ENCODE results near the gene CFAP298.
A peak's percentile ranks its signal among the peaks of the same experiment; 100 is the strongest.
"Not testable (repeated sequence)": the region's sequence is repeated elsewhere in the genome, so short reads cannot be mapped to it uniquely, and the experiment has no call there.

CFAP298 gene, protein sequence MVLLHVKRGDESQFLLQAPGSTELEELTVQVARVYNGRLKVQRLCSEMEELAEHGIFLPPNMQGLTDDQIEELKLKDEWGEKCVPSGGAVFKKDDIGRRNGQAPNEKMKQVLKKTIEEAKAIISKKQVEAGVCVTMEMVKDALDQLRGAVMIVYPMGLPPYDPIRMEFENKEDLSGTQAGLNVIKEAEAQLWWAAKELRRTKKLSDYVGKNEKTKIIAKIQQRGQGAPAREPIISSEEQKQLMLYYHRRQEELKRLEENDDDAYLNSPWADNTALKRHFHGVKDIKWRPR

DNA sequence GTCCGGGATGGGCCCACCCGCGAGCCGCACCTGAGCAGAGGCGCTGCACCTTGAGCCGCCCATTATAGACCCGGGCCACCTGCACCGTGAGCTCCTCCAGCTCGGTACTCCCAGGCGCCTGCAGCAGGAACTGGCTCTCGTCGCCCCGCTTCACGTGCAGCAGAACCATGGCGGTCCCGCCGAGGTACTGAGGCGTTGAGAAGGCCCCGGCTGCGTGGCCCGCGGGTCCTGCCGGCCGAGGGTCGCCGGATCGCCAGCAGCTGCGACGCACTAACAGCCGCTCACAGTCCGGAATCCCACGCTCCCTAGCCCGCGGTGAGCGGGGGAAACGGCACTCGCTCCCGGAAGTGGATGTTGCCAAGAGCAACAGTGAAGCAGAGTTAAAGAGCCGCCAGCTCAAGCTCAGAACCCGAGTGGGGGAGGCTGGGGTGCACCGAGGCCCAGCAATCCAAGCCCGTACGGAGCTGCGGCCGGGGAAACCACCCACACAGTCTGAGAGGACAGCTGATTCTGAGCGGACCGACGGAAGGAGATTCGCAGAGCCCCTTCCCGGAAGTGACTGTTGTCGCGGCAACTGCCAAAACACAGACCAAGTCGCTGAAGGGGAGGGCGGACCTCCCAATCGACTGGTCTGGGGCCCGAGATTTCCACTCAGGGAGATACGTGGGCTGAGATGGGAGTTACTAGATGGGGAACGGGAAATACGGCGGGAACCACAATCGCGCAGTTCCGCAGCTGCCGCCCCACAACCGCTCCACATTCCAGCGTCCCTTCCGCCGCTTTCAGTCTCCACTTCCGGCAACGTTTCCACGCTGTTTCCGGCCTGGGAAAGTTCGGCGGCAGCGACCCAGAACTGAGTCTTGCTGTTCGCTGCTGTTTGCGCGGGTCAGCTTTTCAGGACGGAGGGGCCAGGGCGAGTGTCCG is at the start of gene CFAP298:
TSS of gene CFAP298 (minus strand) at position 303 of the 924 bp plus-strand sequence. CDS start at position 169, 134 bp downstream.
- peak; percentile 71 to 82 for DNase-seq (ENCODE audit: extremely low read depth in 1 of 2, low read depth in 1 of 2)

DNA sequence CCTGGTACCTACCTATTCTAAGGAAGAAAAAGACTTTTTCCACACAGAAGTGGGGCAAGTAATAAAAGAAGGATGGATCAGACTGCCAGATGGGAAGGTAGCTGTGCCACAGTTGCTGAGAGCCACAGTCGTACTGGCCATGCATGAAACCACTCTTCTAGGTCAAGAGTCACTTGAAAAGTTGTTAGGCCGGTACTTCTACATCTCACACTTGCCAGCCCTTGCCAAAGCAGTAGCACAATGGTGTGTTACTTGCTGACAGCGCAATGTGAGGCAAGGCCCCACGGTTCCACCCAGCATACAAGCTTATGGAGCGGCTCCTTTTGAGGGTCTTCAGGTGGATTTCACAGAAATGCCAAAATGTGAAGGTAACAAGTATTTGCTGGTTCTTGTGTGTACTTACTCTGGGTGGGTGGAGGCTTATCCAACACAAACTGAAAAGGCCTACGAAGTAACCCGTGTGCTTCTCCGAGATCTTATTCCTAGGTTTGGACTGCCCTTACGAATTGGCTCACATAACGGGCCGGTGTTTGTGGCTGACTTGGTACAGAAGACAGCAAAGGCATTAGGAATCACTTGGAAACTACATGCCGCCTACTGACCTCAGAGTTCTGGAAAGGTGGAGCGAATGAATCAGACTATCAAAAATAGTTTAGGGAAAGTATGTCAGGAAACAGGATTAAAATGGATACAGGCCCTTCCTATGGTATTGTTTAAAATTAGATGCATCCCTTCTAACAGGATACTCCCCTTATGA is 49.0 kb upstream of the CFAP298 start:
- not testable (repeated sequence) for DNase-seq (ENCODE audit: extremely low read depth in 1 of 2, low read depth in 1 of 2)

DNA sequence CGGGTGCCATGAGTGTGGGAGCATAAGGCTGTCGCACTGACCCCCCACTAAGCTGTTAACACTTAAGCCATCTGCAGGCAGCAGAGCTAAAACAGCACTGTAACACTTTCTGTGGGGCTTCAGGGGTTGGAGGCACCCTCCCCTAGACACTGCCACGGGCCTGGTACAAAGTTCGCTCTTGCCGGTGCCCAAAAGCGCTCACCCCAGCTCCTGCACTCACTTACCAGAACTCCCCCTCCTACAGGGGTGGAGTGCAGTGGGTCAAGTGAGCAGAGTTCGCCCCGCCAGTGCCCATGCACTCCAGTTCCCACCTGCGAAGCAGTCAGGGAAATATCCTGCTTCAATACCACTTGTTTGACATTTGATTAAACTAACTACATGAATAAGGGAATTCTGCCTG is 46.3 kb upstream of the CFAP298 start:
- no peak for DNase-seq (ENCODE audit: extremely low read depth in 1 of 2, low read depth in 1 of 2)

DNA sequence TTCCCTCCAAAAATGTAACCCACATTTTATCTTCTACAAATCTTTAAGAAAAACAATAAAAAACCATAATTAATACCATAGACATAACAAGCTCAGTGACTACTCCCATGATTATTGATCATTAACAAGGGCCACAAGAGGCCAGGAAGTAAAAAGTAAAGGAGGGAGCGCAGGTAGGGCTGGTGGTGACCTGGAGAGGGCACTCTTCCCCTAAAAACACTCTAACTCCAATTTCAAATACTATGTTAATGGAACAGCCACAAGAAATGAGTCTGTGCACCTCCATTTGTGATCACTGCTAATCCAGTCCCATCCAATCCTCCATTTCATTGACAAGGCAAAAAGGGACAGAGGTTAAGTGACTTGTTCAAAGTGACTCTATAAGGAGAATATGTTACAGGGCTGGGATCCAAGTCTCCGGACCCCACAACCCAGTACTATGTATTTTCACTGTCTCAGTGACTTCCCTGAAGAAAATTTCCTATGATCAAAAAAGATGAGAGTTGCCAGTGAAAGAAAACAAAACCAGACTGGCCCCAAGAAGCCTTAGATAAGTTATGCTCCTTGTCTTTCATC is 41.2 kb upstream of the CFAP298 start:
- DNase-seq (ENCODE audit: extremely low read depth in 1 of 2, low read depth in 1 of 2) = no peak

DNA sequence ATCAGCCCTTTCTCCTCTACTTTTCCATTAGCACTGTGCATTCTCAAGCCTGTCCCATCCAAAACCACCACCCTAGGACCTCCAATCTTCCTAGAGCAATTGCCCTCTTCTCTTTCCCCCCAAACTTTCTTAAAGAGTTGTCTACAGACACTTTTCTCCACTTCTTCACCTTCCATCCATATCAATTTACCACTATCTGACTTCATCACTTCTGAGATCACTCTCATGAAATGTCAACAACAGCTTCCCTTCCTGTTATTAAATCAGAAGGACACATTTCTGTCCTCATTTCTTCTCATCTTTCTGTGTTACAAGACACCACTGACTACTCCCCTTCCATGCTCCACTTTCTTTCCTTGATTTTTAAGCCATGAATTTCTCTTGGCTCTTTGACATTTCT is 36.0 kb upstream of the CFAP298 start:
- no peak for DNase-seq (ENCODE audit: extremely low read depth in 1 of 2, low read depth in 1 of 2)

DNA sequence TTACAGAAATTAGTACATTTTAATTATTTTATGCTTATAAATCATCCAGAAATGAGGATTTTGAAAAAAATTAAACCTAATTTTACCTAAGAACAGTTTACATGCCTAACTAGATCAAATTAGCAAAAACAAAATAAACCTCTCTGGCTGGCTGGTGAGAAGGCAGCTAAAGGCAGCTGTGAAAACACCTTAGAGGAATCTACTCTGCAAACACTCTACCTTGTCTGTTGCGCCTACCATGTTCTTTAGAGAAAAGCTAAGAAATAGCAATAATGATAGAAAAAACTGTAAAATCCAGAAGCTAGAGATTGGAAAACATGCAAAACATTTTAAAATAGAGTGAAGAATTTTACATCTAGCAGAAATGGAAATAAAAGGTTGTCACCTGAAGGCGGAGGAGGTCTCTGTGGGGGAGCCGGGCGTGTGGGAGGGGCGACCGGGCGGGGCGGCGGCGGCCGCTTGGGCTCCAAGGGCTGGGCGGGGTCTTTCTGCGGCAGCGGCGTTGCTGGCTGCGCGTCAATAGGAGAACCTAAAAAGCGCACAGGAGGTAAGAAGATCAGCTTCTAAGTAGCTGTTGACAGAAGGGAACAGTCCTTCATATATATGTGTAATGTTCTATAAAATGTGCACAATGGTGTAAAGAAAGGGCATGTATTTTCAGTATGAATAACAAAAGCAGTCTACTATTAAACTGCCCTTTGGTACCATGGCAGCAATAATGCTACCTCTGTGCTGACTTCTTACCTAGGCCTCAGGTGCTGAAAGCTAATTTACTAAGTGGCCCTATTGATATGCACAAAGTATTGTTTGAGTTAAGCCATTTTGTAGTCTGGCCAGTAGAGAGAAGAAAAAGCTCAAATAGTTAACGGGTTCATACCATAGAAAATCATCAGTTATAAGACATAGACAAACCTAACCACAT is 33.3 kb upstream of the CFAP298 start:
- no peak for DNase-seq (ENCODE audit: extremely low read depth in 1 of 2, low read depth in 1 of 2)

DNA sequence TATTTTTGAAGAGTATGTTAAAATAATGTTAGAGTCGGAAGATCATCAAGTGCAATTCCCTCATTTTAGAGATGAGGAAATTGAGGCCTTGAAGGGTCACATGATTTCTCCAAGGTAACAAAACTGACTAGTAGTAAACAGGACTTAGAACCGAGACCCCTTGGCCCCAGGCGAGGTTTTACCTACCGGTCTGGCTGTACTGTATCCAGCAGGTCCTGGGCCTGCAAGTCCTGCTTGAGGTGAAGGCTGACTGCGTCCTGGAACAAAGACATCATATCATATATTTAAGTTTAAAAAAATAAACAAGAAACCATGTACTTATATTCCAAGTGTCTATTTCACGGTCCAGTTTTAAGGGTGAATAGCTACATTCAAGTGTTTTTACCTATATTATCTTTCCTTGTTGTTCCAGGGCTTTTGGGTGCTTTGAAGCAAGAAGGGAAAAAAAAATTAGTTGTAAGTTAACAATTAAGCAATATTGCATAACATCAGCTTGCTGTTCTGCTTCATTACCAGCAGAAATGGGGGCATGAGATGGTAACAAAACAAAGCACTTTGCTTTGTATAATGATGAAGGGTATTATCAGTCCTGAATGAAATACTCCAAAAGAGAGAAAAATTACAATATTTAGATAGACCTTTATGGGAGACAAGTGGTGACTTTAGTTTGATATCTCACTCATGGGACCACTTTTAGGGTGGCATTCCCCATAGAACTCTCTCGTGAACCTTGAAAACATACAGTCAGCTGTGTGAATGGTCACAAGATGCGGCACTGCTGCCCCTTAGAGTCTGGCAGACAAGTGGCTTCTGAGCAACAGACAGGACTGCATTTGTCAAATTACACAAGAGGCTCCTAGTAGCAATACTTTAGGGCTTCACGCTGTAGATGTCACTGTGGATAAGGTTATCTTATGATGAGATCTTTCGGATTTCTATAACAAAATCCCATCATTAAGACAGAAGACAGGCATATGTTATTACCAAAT is 29.8 kb upstream of the CFAP298 start:
- DNase-seq (ENCODE audit: extremely low read depth in 1 of 2, low read depth in 1 of 2) = no peak

DNA sequence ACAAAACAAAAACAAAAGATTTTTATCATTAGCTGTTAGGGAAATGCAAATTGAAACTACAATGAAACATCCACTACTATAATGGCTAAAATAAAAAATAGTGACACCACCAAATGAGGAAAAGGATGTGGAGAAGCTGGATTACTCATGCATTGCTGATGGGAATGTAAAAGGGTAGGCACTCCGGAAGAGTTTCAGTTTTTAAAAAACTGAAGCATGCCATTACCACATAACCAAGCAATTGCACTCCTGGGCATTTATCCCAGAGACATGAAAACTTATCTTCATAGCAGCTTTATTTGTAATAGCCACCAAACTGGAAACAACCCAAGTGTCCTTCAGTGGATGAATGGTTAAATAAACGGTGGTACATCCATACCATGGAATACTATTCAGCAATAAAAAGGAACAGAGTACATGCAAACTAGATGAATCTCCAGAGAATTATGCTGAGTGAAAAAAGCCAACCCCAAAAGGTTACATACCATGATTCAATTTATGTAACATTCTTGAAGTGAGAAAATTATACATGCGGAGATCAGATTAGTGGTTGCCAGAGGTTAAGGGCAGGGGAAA is 14.5 kb upstream of the CFAP298 start:
- no peak for DNase-seq (ENCODE audit: extremely low read depth in 1 of 2, low read depth in 1 of 2)

DNA sequence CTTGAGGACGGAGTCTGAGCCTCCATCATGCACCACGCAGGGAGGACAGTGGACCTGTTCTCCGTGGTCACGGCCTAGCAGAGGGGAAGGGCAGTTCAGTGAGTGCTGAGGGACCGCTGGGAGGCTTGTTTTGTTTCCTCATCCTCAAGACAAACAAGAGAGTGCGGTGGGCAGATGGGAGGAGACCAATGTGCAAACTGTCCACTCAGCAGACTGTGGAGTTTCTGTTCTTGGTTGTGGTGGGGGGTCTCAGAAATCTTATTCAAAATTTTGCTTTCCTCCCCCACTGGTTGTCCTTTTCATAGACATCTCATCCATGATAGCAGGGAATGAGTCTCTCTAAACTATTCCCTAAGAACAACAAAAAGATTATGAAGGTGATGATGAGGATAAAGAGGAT is 6.0 kb upstream of the CFAP298 start:
- DNase-seq (ENCODE audit: extremely low read depth in 1 of 2, low read depth in 1 of 2) = not testable (repeated sequence)

DNA sequence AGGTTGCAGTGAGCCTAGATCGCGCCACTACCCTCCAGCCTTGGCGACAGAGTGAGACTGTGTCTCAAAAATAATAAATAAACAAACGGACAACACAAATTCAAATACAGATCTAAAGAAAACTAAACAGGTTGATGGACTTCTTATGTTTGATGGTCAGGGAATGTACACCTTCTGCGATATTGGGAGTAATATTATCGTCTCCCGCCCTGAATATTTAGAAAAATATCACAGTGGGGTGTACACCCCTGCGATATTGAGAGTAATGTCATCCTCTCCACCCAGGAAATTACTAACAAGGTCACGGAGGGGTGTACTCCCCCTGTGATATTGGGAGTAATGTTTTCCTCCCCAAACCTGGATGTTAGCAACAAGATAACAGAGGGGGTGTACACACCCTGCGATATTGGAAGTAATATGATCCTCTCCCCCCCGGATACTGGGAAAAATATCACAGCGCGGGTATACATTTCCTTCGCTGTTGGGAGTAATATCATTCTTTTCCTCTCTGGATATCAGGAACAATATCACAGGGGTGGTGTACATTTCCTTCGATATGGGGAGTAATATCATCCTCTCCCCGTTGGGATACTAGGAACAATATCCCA is 1.4 kb upstream of the CFAP298 start:
- no peak for DNase-seq (ENCODE audit: extremely low read depth in 1 of 2, low read depth in 1 of 2)

DNA sequence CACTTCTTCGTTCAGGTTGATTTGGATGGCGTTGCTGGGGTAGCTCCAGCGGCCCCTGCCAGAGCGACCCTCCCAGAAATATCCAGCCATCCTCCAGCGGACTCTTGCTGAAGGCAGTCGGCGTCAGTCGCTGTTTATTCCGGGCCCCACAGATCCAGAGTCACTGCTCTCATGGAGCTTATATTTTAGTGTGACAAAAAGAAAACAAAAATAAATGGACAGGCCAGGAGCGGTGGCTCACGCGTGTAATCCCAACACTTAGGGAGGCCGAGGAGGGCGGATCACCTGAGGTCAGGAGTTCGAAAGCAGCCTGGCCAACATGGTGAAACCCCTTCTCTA is 791 bp upstream of the CFAP298 start:
- no peak for DNase-seq (ENCODE audit: extremely low read depth in 1 of 2, low read depth in 1 of 2)

DNA sequence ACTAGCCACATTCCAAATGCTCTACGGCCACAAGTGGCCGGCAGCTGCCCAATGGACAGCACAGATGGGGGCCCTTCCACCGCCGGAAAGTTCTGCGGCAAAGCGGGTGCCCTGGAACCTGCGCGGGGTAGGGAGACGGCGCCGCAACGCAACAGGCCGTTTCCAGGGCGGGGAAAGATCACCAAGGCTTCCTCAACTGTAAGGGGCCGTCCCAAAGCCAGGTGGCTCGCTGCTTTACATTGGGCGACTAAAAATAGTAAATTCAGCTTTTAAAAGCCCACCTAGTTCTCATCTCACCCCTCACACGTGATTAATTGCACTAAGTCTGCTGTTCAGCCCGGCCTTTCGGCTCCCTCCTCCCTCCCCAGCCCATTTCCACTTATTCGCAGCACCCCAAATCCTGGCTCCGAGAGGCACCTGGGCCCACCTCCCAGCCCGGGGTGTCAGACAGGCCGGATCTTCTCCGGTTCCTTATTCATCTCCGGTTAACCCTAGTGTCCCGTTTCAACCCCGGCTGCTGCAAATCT is 643 bp downstream of the CFAP298 start:
- DNase-seq (ENCODE audit: extremely low read depth in 1 of 2, low read depth in 1 of 2) = no peak

DNA sequence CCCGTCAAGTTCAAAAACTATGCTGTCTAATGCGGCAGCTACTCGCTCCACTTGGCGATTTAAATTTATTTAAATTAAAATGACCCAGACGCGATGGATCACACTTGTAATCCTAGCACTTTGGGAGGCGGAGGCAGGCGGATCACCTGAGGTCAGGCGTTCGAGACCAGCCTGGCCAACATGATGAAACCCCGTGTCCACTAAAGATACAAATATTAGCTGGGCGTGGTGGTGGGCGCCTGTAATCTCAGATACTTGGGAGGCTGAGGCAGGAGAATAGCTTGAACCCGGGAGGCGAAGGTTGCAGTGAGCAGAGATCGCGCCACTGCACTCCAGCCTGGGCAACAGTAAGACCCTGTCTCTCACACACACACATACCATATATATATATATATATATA is 1.2 kb downstream of the CFAP298 start:
- not testable (repeated sequence) for DNase-seq (ENCODE audit: extremely low read depth in 1 of 2, low read depth in 1 of 2)

DNA sequence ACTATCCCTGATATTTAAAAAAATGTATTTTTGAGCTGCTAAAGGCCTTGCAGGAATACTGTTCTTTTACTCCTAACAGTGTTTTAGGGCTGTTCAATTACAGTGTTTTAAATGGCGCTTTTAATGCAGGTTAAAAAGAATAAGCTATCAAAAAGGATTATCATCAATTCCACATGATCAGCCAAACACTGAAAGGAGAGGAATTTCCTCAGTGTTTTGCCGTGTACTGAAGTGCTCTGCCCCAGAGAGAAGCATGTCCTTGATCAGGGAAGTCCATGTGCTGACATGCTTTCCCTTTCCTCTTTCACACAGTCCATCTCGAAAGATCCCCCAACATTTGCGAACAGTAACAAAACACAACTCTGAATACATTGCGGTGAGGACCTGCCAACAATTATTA is 3.3 kb downstream of the CFAP298 start:
- DNase-seq (ENCODE audit: extremely low read depth in 1 of 2, low read depth in 1 of 2) = no peak

DNA sequence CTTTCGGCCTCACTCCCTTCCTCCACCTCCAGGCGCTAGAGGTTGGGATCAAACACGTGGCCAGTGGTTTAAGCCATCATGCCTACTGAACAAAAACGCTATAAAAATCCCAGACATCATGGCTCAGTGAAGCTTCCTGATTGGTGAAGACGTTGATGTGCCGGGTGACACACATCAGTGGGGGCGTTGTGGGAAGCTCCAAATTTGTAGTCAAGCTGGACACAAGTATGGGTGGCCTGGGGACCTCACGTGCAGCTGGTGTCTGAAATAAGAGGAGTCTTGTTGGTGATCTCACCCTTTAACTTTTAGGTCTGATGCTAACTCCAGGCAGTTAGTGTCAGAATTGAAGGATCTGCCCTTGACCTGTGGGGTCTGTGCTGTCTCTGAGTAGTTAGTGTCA is 6.7 kb downstream of the CFAP298 start:
- no peak for DNase-seq (ENCODE audit: extremely low read depth in 1 of 2, low read depth in 1 of 2)

DNA sequence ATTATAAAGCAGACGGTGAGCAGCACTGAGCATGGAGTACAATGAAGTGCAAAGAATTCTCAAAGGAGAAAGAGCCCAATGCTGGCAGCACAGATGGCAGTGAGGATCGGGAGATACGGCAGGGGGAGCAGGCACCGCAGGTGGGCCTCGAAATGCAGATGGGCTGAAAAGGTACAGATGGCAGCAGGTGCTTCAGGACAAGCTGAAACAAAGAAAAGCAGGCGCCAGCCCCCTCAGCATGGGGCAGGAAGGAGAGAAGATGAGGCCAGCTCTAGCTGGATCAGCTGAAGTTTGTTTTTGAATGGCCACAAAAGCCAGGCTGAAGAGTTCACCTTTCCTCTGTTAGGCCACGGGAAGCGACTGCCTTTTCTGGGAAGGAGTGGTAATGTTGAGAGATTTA is 7.7 kb downstream of the CFAP298 start:
- DNase-seq (ENCODE audit: extremely low read depth in 1 of 2, low read depth in 1 of 2) = no peak

DNA sequence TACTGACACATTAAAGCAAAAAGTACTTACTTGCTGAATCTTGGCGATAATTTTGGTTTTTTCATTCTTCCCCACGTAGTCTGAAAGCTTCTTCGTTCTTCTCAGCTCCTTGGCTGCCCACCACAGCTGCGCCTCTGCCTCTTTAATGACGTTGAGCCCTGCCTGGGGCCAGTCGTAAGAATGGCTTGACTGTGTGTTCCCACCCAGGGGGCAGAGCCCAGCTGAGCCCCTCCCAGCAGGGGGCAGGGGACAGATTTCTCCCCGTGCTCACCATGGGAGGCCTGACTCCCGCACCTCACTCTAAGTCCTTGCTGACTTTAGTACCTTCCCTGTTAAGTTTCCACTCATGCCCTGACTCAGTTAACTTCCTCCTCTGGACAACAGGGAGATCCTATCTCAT is 9.0 kb downstream of the CFAP298 start:
- no peak for DNase-seq (ENCODE audit: extremely low read depth in 1 of 2, low read depth in 1 of 2)

DNA sequence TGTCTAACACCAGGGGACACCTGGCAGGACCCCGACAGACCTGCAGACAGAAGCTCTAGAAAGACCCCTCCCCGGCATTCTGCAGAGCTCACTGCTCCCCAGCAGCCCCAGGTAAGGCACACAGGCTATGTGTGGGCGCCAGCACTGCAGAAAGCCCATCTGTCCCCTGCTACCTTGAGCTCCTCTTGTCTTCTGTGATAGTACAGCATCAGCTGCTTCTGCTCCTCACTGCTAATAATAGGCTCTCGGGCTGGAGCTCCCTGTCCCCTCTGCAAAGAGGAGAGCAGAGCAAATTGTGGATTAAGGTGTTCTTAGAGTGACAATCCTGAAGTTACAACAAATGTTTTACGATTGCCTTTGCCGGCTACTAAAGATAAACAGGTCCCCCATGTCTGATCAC is 10.1 kb downstream of the CFAP298 start:
- DNase-seq (ENCODE audit: extremely low read depth in 1 of 2, low read depth in 1 of 2) = no peak
